ENCODE results near the gene SLC9A3. TPM values are rescaled to one million over a fixed set of nuclear protein-coding genes. Genes with fewer than 3 reads are reported as not detected.

SLC9A3 gene
- total RNA-seq, 1 donor from 2014 or later: 1.3 TPM

- no peak for TF ChIP-seq CTCF (conservative IDR thresholded peaks at IDR 0.05; ENCODE audit: low read depth, low read length)
- DNase-seq (ENCODE audit: low read depth): no peak
- no peak overlapping the region for H3K4me3 ChIP-seq (ENCODE audit: low read depth, low read length)
These were observed 31.0 kb downstream of the SLC9A3 start for GRCh38 chr5:493119-493701.

GRCh38 chr5:492314-492893 is 31.8 kb downstream of the SLC9A3 start:
- no peak overlapping the region for H3K4me3 ChIP-seq (ENCODE audit: low read depth, low read length)
- DNase-seq (ENCODE audit: low read depth): no peak
- no peak for TF ChIP-seq CTCF (conservative IDR thresholded peaks at IDR 0.05; ENCODE audit: low read depth, low read length)

GRCh38 chr5:491856-492155 is 32.4 kb downstream of the SLC9A3 start:
- no peak overlapping the region for H3K4me3 ChIP-seq (ENCODE audit: low read depth, low read length)
- no peak for TF ChIP-seq CTCF (conservative IDR thresholded peaks at IDR 0.05; ENCODE audit: low read depth, low read length)
- no peak for DNase-seq (ENCODE audit: low read depth)

- no peak overlapping the region for H3K4me3 ChIP-seq (ENCODE audit: low read depth, low read length)
- TF ChIP-seq CTCF (conservative IDR thresholded peaks at IDR 0.05; ENCODE audit: low read depth, low read length): no peak
- no peak for DNase-seq (ENCODE audit: low read depth)
These were observed 33.0 kb downstream of the SLC9A3 start for GRCh38 chr5:491119-491855.

GRCh38 chr5:490116-491106 is 33.8 kb downstream of the SLC9A3 start:
- no peak for TF ChIP-seq CTCF (conservative IDR thresholded peaks at IDR 0.05; ENCODE audit: low read depth, low read length)
- DNase-seq (ENCODE audit: low read depth): no peak
- no peak overlapping the region for H3K4me3 ChIP-seq (ENCODE audit: low read depth, low read length)

- H3K4me3 ChIP-seq (ENCODE audit: low read depth, low read length): no peak overlapping the region
- TF ChIP-seq CTCF (conservative IDR thresholded peaks at IDR 0.05; ENCODE audit: low read depth, low read length): no peak
- no peak for DNase-seq (ENCODE audit: low read depth)
These were observed 34.6 kb downstream of the SLC9A3 start for GRCh38 chr5:489689-490080.

All from epithelial cell of proximal tubule (primary cell).